NCI-H1105 treated with DMSO at 0.1 percent for 48 hours (cell line): Measurements from ENCODE around the gene HLA-E.
A peak's percentile ranks its signal among the peaks of the same experiment; 100 is the strongest.
"Not testable (repeated sequence)": the region's sequence is repeated elsewhere in the genome, so short reads cannot be mapped to it uniquely, and the experiment has no call there.

ENCODE experiments used
- DNase-seq: peaks from one replicate; lab custom pipeline; 2025; lab: John Stamatoyannopoulos, UW

HLA-E gene

GRCh38 chr6:30481211-30481964 lies 7.9 kb upstream of the HLA-E start:
- no peak for DNase-seq

- peak; percentile 34 for DNase-seq
These were observed 7.2 kb upstream of the HLA-E start for GRCh38 chr6:30481965-30482644.

GRCh38 chr6:30483677-30484279 lies 5.5 kb upstream of the HLA-E start:
- DNase-seq, result peak; percentile 41

GRCh38 chr6:30485236-30485635 lies 4.1 kb upstream of the HLA-E start:
- no peak for DNase-seq

GRCh38 chr6:30487926-30488325 lies 1.4 kb upstream of the HLA-E start:
- DNase-seq, result no peak

GRCh38 chr6:30488697-30489080 lies 620 bp upstream of the HLA-E start:
- not testable (repeated sequence) for DNase-seq

- peak; percentile 41 for DNase-seq
These were observed 942 bp downstream of the HLA-E start for GRCh38 chr6:30490026-30490876.

- DNase-seq, result not testable (repeated sequence)
These were observed 2.1 kb downstream of the HLA-E start for GRCh38 chr6:30491291-30491953.

- no peak for DNase-seq
These were observed 3.0 kb downstream of the HLA-E start for GRCh38 chr6:30491991-30492952.

GRCh38 chr6:30493643-30494250 lies 4.4 kb downstream of the HLA-E start:
- no peak for DNase-seq

GRCh38 chr6:30494291-30494861 lies 5.1 kb downstream of the HLA-E start:
- DNase-seq, result no peak

GRCh38 chr6:30495060-30495459 lies 5.8 kb downstream of the HLA-E start:
- DNase-seq, result not testable (repeated sequence)

GRCh38 chr6:30495993-30496392 lies 6.7 kb downstream of the HLA-E start:
- DNase-seq, result no peak

- not testable (repeated sequence) for DNase-seq
These were observed 7.9 kb downstream of the HLA-E start for GRCh38 chr6:30497261-30497599.

- no peak for DNase-seq
These were observed 8.4 kb downstream of the HLA-E start for GRCh38 chr6:30497714-30498113.

- not testable (repeated sequence) for DNase-seq
These were observed 9.4 kb downstream of the HLA-E start for GRCh38 chr6:30498705-30499104.

GRCh38 chr6:30500421-30501355 lies 11.4 kb downstream of the HLA-E start:
- no peak for DNase-seq
